H1 (cell line): ENCODE measurements around the gene COL1A1. TPM values are rescaled to one million over a fixed set of nuclear protein-coding genes. Genes with fewer than 3 reads are reported as not detected.

Experiments
- BACH1 ChIP-seq: IDR thresholded peaks from 2 replicates; pipeline ENCODE4 v1.6.1; 2012; ENCODE audit warnings: low read length, improper control_type of control experiment
- CBX5 ChIP-seq: fragments of 300-800, 300-1000 bp; sonication (generic); IDR thresholded peaks from 2 replicates; pipeline ENCODE4 v1.7.1; 2016; ENCODE audit warnings: antibody characterized with exemption, low read length, low read depth
- CHD2 ChIP-seq: IDR thresholded peaks from 2 replicates; pipeline ENCODE4 v1.6.1; 2012; ENCODE audit warnings: low read length, improper control_type of control experiment
- MAFK ChIP-seq: IDR thresholded peaks from 2 replicates; pipeline ENCODE4 v1.6.1; 2012; ENCODE audit warnings: low read depth, mild to moderate bottlenecking, improper control_type of control experiment, low read length
- NANOG ChIP-seq: IDR thresholded peaks from 2 replicates; pipeline ENCODE4 v1.6.1; 2011; ENCODE audit warnings: low read length, low read depth, mild to moderate bottlenecking, inconsistent platforms; ENCODE audit not compliant: insufficient read depth, poor library complexity, severe bottlenecking
- SIX5 ChIP-seq: IDR thresholded peaks from 2 replicates; pipeline ENCODE4 v1.6.1; 2011; ENCODE audit warnings: mild to moderate bottlenecking, low read depth, low read length
- TBP ChIP-seq: IDR thresholded peaks from 2 replicates; pipeline ENCODE4 v1.6.1; 2011; ENCODE audit warnings: low read depth, low read length, improper control_type of control experiment
- polyA plus RNA-seq, 7 experiments: library from polyadenylated mRNA; depleted of rRNA in 3 of 7; stranded (reverse) in 5 of 7; unstranded in 2 of 7; fragments of >200 nt in 5 of 7; fragments of 200-250 nt in 2 of 7; gene quantifications; 1 replicate in 5 of 7; 2 replicates in 1 of 7; 4 replicates in 1 of 7; pipeline versions ENCODE4 v1.2.1 to v1.2.3, GENCODE V29; 2011 to 2013; ENCODE audit warnings: missing spikeins in 2 of 7, mixed read lengths in 2 of 7
- total RNA-seq: library from RNA; stranded (reverse); fragmentation: NEBNext Ultra II Directional; extraction: Animal tissue kit (Norgen Biotek cat#: 25700); gene quantifications from 2 replicates; pipeline ENCODE4 v1.2.1, GENCODE V29; 2021
- TF ChIP-seq, protein P1 (sequence below): IDR thresholded peaks from 2 replicates; pipeline ENCODE4 v1.6.1; 2011; ENCODE audit warnings: low read length, improper control_type of control experiment

COL1A1 gene
- total and polyA plus RNA-seq, 2 of the 8 experiments (the other 6 are each of a cell fraction or from before 2014, with no cell fraction given), result 14.1 to 80.4 TPM

DNA sequence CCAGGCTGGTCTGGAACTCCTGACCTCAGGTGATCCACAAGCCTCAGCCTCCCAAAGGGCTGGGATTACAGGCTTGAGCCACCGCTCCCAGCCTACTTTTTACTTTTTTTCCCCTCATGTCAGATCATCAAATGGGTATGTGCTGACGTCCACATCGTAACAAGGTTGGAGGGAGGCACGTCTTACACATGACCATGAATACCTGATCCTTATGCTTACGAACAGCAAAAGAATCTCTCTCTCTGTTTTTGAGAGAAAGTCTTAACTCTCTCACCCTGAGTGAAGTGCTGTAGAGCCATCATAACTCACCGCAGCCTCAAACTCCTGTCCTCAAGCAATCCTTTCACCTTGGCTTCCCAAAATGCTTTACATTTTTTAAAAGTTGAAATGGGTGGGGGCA lies 43.3 kb upstream of the COL1A1 start (continued):
- TF ChIP-seq, protein P1, sequence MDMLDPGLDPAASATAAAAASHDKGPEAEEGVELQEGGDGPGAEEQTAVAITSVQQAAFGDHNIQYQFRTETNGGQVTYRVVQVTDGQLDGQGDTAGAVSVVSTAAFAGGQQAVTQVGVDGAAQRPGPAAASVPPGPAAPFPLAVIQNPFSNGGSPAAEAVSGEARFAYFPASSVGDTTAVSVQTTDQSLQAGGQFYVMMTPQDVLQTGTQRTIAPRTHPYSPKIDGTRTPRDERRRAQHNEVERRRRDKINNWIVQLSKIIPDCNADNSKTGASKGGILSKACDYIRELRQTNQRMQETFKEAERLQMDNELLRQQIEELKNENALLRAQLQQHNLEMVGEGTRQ, result no peak
- TF ChIP-seq BACH1 (no peak), NANOG (no peak), CBX5 (no peak), SIX5 (no peak), CHD2 (no peak), MAFK (no peak), TBP (no peak)
